Fibroblast of the aortic adventitia (primary cell): Measurements from ENCODE around the gene CYP24A1. TPM values are rescaled to one million over a fixed set of nuclear protein-coding genes. Genes with fewer than 3 reads are reported as not detected.

ENCODE experiments used
- DNase-seq: peaks from one replicate; pipeline ENCODE4 v3.0.0-alpha.2; 2010; ENCODE audit warnings: low read depth
- H3K4me3 ChIP-seq: 2 replicates; pipeline ENCODE4 v1.5.1; 2011; ENCODE audit warnings: low read depth, mild to moderate bottlenecking, control low read depth, low read length, moderate library complexity
- total RNA-seq: library from RNA; depleted of rRNA; stranded (reverse); fragments of >200 nt; gene quantifications from 2 replicates; pipeline ENCODE4 v1.2.3, GENCODE V29; 2012; ENCODE audit warnings: low replicate concordance
- TF ChIP-seq, protein P1 (sequence below): IDR thresholded peaks from 2 replicates; pipeline ENCODE4 v1.5.1; 2011; ENCODE audit warnings: mild to moderate bottlenecking, low read length, control low read depth, inconsistent platforms; ENCODE audit not compliant: insufficient read depth

Gene CYP24A1
- total RNA-seq, 1 donor = not detected

DNA sequence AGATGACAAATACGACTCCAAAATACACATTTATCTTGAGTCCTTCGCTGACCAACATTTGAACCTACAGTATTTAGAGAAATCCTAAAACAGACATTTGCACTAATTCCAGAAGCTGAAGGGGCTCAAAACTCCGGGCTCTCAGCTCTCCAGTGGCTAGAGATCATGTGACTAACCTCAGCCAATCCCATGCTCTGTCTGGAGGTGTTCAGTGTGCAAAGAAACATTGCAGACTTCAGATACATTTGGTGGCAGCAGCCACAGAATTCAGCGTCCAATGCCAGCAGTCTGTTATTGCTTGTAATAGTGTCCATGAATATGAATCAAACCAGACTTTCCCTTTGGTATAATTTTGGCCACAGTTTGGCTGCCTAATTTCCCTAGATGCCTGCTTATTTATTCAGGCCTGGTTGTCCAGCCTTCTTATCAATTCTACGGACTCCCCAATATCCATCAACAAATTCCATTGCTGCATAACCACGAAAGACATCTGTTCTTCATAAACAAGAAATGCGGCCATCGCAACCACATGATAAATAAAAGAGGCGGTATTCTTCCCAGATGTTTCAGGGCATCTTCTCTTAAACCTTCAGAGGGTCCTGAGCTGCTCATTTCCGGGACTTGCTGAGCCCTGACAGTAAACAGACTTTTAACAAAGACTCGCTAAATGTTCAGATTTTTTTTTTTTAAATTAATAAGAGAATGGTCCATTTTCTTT, 14.5 kb upstream of the CYP24A1 start:
- no peak overlapping the region for H3K4me3 ChIP-seq
- no peak for DNase-seq
- TF ChIP-seq, protein P1, sequence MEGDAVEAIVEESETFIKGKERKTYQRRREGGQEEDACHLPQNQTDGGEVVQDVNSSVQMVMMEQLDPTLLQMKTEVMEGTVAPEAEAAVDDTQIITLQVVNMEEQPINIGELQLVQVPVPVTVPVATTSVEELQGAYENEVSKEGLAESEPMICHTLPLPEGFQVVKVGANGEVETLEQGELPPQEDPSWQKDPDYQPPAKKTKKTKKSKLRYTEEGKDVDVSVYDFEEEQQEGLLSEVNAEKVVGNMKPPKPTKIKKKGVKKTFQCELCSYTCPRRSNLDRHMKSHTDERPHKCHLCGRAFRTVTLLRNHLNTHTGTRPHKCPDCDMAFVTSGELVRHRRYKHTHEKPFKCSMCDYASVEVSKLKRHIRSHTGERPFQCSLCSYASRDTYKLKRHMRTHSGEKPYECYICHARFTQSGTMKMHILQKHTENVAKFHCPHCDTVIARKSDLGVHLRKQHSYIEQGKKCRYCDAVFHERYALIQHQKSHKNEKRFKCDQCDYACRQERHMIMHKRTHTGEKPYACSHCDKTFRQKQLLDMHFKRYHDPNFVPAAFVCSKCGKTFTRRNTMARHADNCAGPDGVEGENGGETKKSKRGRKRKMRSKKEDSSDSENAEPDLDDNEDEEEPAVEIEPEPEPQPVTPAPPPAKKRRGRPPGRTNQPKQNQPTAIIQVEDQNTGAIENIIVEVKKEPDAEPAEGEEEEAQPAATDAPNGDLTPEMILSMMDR = no peak

DNA sequence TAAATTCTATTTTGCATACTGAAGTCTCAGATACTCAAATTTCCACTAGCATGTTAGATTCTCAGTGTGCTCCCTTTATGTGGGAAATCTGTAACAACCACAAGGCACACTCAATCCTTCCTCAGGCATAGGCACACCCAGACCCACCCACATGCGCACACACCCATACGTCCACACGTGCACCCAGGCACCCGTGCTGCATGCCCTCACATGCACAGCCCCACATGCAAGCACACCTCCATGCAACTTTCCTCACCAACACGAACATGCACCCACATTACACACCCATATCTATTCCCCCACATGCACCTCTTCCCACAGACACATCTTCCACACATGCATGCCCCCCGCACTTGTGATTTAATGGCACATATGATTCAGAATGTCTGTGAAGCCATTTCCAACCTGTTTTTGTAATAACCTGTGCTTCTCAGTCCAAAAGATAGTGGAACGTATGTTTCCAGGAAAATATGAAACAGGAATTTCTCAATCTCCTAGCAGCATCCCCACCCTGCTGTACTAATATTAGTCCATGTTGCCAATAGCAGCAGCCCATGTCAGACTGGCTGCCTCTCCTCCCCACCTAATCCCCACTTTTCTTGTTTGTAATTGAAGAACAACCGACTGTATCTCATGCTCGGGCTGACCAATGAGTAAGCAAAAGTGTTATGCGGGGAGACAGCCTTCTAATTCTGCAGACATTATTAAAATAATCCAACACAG, 11.3 kb upstream of the CYP24A1 start:
- no peak overlapping the region for H3K4me3 ChIP-seq
- no peak for DNase-seq
- TF ChIP-seq, protein P1 = no peak

DNA sequence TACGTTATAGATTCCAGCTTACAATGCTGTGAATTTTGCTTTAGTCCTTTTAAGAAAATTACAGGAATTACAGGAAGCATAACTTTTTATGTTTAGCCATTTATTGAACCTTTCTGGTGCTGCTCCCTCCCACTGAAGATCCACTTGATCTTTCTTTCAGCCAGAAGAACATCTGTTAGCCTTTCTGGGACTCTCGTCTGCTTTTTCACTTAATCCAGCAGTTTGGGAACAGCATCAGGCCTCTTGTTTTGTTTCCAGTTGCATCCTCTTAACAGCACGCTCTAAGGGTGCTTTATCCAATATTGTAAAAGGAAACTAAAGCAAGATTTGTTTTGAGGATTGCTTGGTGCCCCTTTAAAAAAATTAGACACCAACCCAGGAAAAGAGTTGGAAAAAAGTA, 10.3 kb upstream of the CYP24A1 start:
- DNase-seq = no peak
- no peak overlapping the region for H3K4me3 ChIP-seq
- TF ChIP-seq, protein P1 = no peak

DNA sequence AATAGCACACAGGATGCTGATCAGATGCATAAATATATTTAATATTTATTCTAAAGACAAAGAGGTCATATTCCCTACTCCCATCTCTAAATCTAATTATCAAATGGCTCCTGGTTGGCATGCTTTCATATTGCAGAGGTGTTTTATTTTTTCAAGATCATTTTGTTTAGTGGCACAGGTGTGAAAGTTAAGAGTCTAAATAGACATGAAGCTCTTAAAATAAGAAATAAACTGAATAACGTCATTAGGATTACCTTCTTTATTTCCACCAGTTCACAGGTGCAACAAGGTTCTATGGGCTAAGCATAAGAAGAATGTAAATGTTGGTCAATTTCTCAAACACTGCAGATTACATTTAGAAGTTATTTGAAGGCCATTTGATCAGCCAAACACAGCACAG, 7.1 kb upstream of the CYP24A1 start:
- TF ChIP-seq, protein P1 = no peak
- no peak for DNase-seq
- H3K4me3 ChIP-seq = no peak overlapping the region

DNA sequence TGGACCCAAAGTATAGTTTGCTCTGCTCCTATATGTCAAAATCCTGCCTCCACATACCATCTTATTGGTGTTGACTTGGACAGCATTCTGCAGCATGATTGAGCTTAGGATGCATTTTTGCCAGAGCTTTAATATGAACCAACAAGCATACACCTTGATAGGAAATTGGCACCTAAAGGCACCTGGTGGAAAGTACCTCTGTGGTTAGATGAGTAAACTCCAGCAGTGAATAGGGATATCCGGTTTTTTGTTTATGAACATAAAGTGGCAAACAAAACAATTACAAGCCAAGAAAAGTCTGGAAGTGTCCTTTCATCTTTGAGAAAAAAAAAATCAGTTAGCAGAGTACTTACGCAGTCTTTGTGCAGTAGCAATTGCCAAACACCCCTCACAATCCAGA, 6.2 kb upstream of the CYP24A1 start:
- H3K4me3 ChIP-seq = no peak overlapping the region
- TF ChIP-seq, protein P1 = no peak
- no peak for DNase-seq

DNA sequence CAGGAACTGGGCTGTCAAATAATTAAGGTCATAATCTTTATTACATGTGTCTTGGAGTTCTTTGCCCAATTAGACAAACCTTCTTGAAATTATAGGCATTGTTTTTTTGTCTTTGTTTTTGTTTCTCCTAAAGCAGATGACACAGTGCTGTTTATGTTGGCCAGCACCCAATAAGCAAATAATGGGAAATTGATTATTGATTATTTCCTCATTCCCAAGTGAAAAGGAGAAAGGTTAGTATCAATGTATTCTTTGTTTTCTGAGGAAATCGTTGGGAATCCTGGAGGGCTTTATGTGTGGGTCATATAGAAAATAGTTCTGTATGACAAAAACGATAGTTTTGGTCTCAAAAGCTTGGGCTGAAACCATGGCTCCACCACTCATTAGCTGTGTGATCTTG, 4.5 kb upstream of the CYP24A1 start:
- TF ChIP-seq, protein P1 = no peak
- no peak for DNase-seq
- no peak overlapping the region for H3K4me3 ChIP-seq
